Natural killer cell (primary cell): ENCODE results near the gene METTL1. TPM values are rescaled to one million over a fixed set of nuclear protein-coding genes. Genes with fewer than 3 reads are reported as not detected.

Source experiments
- ATAC-seq, 3 donors: fragments of 150-1000 bp in 2 of 3; fragments of 200-7000 bp in 1 of 3; cut with Tn5 transposase; 1 replicate in 1 of 3; 2 replicates in 2 of 3; pipeline ENCODE4 v1.10.0; 2021; ENCODE audit warnings: mild to moderate bottlenecking in 2 of 3, moderate library complexity in 2 of 3
- DNase-seq, 2 donors: peaks; one replicate each; pipeline versions ENCODE4 v3.0.0 to v3.0.0-alpha.2; 2013 to 2021; ENCODE audit warnings: mixed read lengths in 1 of 2
- H3K27ac ChIP-seq: one replicate; pipeline ENCODE4 v1.5.1; 2013; ENCODE audit warnings: mild to moderate bottlenecking, low read length
- H3K27me3 ChIP-seq: one replicate; pipeline ENCODE4 v1.6.1; 2013; ENCODE audit warnings: low read length; ENCODE audit not compliant: control insufficient read depth, insufficient read depth
- H3K36me3 ChIP-seq: one replicate; pipeline ENCODE4 v1.6.1; 2013; ENCODE audit warnings: low read length; ENCODE audit not compliant: control insufficient read depth, insufficient read depth
- H3K4me1 ChIP-seq: one replicate; pipeline ENCODE4 v1.6.1; 2013; ENCODE audit warnings: low read length; ENCODE audit not compliant: control insufficient read depth, insufficient read depth
- H3K4me3 ChIP-seq: one replicate; pipeline ENCODE4 v1.5.1; 2013; ENCODE audit warnings: low read length
- H3K9me3 ChIP-seq: one replicate; pipeline ENCODE4 v1.6.1; 2013; ENCODE audit warnings: low read length; ENCODE audit not compliant: control insufficient read depth, insufficient read depth
- H3K27ac Mint-ChIP-seq, 2 donors: one replicate each; pipeline ENCODE4 v1.8.0; 2022; ENCODE audit warnings: mild to moderate bottlenecking in 2 of 2, mixed read lengths in 2 of 2, moderate library complexity in 1 of 2
- H3K27me3 Mint-ChIP-seq, 2 donors: one replicate each; pipeline ENCODE4 v1.8.0; 2022; ENCODE audit warnings: low read depth in 2 of 2, mixed read lengths in 2 of 2
- H3K36me3 Mint-ChIP-seq: one replicate; pipeline ENCODE4 v1.8.0; 2022; ENCODE audit warnings: mixed read lengths
- H3K4me1 Mint-ChIP-seq, 2 donors: one replicate each; pipeline ENCODE4 v1.8.0; 2022; ENCODE audit warnings: mixed read lengths in 2 of 2
- H3K4me3 Mint-ChIP-seq: one replicate; pipeline ENCODE4 v1.8.0; 2022; ENCODE audit warnings: mild to moderate bottlenecking, moderate library complexity, mixed read lengths
- H3K9me3 Mint-ChIP-seq, 2 donors: one replicate each; pipeline ENCODE4 v1.8.0; 2022; ENCODE audit warnings: mixed read lengths in 2 of 2
- WGBS: methylation state at CpG from one replicate; pipeline ENCODE4 v1.1.7; 2013; ENCODE audit warnings: missing lambda C conversion rate; ENCODE audit not compliant: insufficient coverage; 5-methylcytosine and 5-hydroxymethylcytosine counted together
- intact Hi-C: fragments of 100-400 bp; cut with micrococcal nuclease; formaldehyde crosslinking; loops from one replicate; pipeline ENCODE4 v1.14.2; 2022
- total RNA-seq, 4 donors: library from RNA; stranded (reverse); fragments of 120-200 nt in 1 of 4; gene quantifications; one replicate each; pipeline versions ENCODE4 v1.2.3 to v1.2.4, GENCODE V29; 2013 to 2022
- TF ChIP-seq, protein P1 (sequence below): fragments of 200-600 bp; IDR thresholded peaks from one replicate; pipeline ENCODE4 v1.8.0; 2022; ENCODE audit warnings: antibody characterized with exemption

The METTL1 gene
- total RNA-seq, 3 donors from 2014 or later (not counting 1 experiment from before 2014, with no cell fraction given), result 8.0 to 12.5 (median 8.8) TPM

DNA sequence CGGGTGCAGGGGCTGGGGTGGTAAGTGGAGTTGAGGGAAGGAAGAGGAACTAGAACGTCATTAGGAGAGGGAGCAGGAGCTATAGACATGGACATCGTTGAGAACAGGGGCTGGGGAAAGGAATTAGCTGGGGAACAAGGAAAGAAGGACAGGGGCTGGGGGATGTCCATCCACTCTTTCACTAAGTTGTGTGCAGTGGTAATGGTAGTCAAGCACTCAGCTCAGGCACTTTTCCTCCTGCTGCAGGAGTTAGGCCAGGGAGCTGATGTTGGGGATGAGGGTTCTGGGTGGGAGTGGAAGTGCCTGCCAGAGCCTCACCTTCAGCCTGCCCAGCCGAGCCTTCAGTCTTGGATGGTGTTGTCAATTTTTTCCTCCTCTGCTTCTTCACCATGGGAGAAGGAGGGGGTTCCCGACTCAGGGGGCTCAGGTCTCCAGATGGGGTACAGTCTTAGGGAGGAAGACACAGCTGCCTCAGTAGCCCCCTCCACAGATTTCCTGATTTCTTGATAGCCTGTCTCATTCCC is 42.5 kb downstream of the METTL1 start:
- peaks cover 8 to 19% of the 10 kb centered on the region in 2 donors for H3K4me1 Mint-ChIP-seq

DNA sequence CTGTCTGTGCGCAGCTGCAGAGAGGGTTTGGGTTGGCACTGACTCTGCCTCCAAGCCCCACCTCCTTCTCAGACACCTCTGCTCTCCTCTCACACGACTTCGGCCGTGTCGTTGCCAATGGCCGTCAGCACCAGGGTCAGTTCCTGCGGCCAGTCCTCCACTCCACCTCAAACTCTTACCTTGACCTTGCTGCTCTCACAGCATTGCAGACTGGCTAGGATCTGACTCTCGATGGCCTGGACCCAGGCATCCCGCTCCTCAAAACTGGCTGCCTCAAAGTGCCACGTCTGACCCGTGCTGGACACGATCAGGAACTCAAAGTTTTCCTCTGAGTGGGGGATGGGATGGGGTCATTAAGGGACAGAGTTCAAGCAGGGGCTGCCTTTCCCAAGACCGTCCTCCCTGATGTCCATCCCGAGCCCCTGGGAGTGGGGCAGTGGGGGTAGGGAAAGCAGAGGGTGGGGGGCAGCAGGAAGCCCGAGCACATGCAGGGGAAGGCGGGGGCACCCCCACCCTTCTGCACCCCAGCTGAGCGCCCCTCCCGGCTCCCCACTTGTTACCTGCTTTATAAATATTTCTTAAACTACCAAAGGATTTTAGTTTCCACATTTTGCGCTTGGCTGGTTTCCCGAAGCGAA is 44.0 kb downstream of the METTL1 start:
- no peak overlapping the region for H3K27ac Mint-ChIP-seq
- TF ChIP-seq, protein P1, sequence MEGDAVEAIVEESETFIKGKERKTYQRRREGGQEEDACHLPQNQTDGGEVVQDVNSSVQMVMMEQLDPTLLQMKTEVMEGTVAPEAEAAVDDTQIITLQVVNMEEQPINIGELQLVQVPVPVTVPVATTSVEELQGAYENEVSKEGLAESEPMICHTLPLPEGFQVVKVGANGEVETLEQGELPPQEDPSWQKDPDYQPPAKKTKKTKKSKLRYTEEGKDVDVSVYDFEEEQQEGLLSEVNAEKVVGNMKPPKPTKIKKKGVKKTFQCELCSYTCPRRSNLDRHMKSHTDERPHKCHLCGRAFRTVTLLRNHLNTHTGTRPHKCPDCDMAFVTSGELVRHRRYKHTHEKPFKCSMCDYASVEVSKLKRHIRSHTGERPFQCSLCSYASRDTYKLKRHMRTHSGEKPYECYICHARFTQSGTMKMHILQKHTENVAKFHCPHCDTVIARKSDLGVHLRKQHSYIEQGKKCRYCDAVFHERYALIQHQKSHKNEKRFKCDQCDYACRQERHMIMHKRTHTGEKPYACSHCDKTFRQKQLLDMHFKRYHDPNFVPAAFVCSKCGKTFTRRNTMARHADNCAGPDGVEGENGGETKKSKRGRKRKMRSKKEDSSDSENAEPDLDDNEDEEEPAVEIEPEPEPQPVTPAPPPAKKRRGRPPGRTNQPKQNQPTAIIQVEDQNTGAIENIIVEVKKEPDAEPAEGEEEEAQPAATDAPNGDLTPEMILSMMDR, result no peak
- H3K36me3 Mint-ChIP-seq, result no peaks in the 10 kb centered on the region
- Histone ChIP-seq H3K27me3 (no peaks in the 10 kb centered on the region), H3K9me3 (no peaks in the 10 kb centered on the region), H3K36me3 (peaks cover 62% of the 10 kb centered on the region), H3K27ac (no peak overlapping the region), H3K4me3 (no peak overlapping the region), H3K4me1 (peaks cover 6% of the 10 kb centered on the region)
- H3K4me3 Mint-ChIP-seq, result no peak overlapping the region
- ATAC-seq, result no peak
- no peaks in the 10 kb centered on the region for H3K9me3 Mint-ChIP-seq
- H3K27me3 Mint-ChIP-seq, result no peaks in the 10 kb centered on the region
- WGBS, result 95% methylated on average over 17 of the region's 21 CpGs
- peaks cover 11 to 17% of the 10 kb centered on the region in 2 donors for H3K4me1 Mint-ChIP-seq
- no peak for DNase-seq
- intact Hi-C loops, result no loop called here

More for the DNA sequence above, 42.5 kb downstream of the METTL1 start:
- WGBS, result 78% methylated on average over 4 of the region's 5 CpGs
- TF ChIP-seq, protein P1, result no peak
- intact Hi-C loops, result no loop called here
- Histone ChIP-seq H3K36me3 (peaks cover 77% of the 10 kb centered on the region), H3K4me1 (peaks cover 6% of the 10 kb centered on the region), H3K27me3 (no peaks in the 10 kb centered on the region), H3K27ac (no peak overlapping the region), H3K9me3 (no peaks in the 10 kb centered on the region), H3K4me3 (no peak overlapping the region)
- no peak overlapping the region for H3K27ac Mint-ChIP-seq
- H3K27me3 Mint-ChIP-seq, result no peaks in the 10 kb centered on the region
- DNase-seq (no peak), ATAC-seq (no peak)
- H3K9me3 Mint-ChIP-seq, result no peaks in the 10 kb centered on the region
- peaks cover 1% of the 10 kb centered on the region for H3K36me3 Mint-ChIP-seq
- no peak overlapping the region for H3K4me3 Mint-ChIP-seq

DNA sequence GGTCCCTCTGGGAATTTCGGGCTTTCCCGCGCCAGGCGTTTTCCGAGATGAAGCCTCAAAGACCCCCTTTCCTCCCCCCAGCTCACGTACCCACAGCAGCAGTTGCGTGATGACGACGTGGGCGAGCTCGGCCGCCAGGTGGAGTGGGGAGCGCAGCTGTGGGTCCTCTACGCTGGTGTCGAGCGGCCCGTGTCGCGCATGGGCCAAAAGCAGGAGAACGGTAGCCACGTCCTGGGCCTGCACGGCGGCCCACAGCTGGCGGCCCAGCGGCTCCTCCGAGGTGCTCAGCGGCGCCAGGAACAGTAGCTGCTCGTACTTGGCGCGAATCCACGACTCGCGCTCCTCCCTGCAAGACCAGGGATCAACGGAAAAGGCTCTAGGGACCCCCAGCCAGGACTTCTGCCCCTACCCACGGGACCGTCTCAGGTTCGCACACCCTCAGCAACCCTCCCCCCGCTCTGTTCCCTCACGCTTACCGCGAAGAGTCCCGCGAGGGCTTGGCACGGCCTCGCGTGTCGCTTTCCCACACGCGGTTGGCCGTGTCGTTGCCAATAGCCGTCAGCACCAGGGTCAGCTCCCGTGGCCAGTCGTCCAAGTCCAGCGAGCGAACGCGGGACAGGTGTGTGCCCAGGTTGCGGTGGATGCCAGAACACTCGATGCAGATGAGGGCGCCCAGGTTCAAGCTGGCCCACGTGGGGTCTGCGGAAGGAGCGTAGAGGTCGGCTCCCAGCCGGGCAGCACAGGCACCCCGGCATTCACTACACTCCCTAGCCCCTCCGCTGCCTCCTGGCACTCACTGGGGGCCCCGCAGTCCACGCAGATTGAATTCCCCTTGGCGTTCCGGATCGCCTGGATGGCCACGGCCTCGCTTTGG is 44.8 kb downstream of the METTL1 start:
- peak in 1 of 2 donors; percentile 15 for DNase-seq
- Mint-ChIP-seq H3K36me3 (no peaks in the 10 kb centered on the region), H3K4me3 (no peak overlapping the region)

More for the DNA sequence above, 44.8 kb downstream of the METTL1 start:
- H3K27me3 ChIP-seq, result no peaks in the 10 kb centered on the region
- H3K9me3 Mint-ChIP-seq, result no peaks in the 10 kb centered on the region
- H3K27me3 Mint-ChIP-seq, result no peaks in the 10 kb centered on the region
- H3K4me3 ChIP-seq, result no peak overlapping the region
- no peaks in the 10 kb centered on the region for H3K9me3 ChIP-seq
- WGBS, result 98% methylated on average over 76 of the region's 76 CpGs
- H3K4me1 ChIP-seq, result peaks cover 6% of the 10 kb centered on the region
- H3K36me3 ChIP-seq, result peaks cover 54% of the 10 kb centered on the region
- ATAC-seq, result no peak
- intact Hi-C loops, result no loop called here
- TF ChIP-seq, protein P1, result no peak
- H3K27ac Mint-ChIP-seq, result no peak overlapping the region
- peaks cover 11 to 18% of the 10 kb centered on the region in 2 donors for H3K4me1 Mint-ChIP-seq
- no peak overlapping the region for H3K27ac ChIP-seq
